Pons (tissue), 1 donor: Measurements from ENCODE around the gene BMPR1B.

ENCODE experiments used
- DNase-seq: peaks from one replicate; pipeline ENCODE4 v3.0.0-alpha.2; 2016; ENCODE audit warnings: low spot score

Gene BMPR1B

GRCh38 chr4:95188701-95189370, 431.1 kb downstream of the BMPR1B start:
- DNase-seq: no peak

GRCh38 chr4:95190751-95191436, 433.1 kb downstream of the BMPR1B start:
- DNase-seq: peak; percentile 74

- DNase-seq: no peak
Observed at GRCh38 chr4:95191537-95191936, 433.8 kb downstream of the BMPR1B start.

- DNase-seq: peak; percentile 60
Observed at GRCh38 chr4:95193391-95194224, 435.9 kb downstream of the BMPR1B start.

- no peak for DNase-seq
Observed at GRCh38 chr4:95197353-95197752, 439.6 kb downstream of the BMPR1B start.

GRCh38 chr4:95198961-95199360, 441.2 kb downstream of the BMPR1B start:
- no peak for DNase-seq

GRCh38 chr4:95204267-95204844, 446.6 kb downstream of the BMPR1B start:
- no peak for DNase-seq

- peak; percentile 82 for DNase-seq
Observed at GRCh38 chr4:95204873-95205272, 447.1 kb downstream of the BMPR1B start.
